Thymus (tissue), 11 donors: ENCODE results near the gene NEU2. TPM values are rescaled to one million over a fixed set of nuclear protein-coding genes. Genes with fewer than 3 reads are reported as not detected.

ENCODE experiments used
- DNase-seq, 9 donors: peaks; one replicate each; pipeline ENCODE4 v3.0.0-alpha.2; 2013; ENCODE audit warnings: low spot score in 9 of 9, low read depth in 6 of 9, missing footprints in 1 of 9
- H3K27ac ChIP-seq, 2 donors: one replicate each; pipeline ENCODE4 v1.5.1; 2013; ENCODE audit warnings: control low read depth in 1 of 2, low read depth in 1 of 2, low read length in 1 of 2, mild to moderate bottlenecking in 1 of 2, moderate library complexity in 1 of 2
- H3K27me3 ChIP-seq, 2 donors: one replicate each; pipeline ENCODE4 v1.5.1; 2013; ENCODE audit warnings: low read length in 1 of 2; ENCODE audit not compliant: control insufficient read depth in 2 of 2, insufficient read depth in 1 of 2
- H3K36me3 ChIP-seq, 2 donors: one replicate each; pipeline ENCODE4 v1.5.1; 2013; ENCODE audit warnings: low read length in 1 of 2, mild to moderate bottlenecking in 1 of 2, moderate library complexity in 1 of 2; ENCODE audit not compliant: control insufficient read depth in 2 of 2, insufficient read depth in 2 of 2
- H3K4me1 ChIP-seq, 2 donors: one replicate each; pipeline ENCODE4 v1.5.1; 2013; ENCODE audit warnings: low read length in 2 of 2; ENCODE audit not compliant: control insufficient read depth in 2 of 2, insufficient read depth in 2 of 2
- H3K4me3 ChIP-seq, 2 donors: one replicate each; pipeline ENCODE4 v1.5.1; 2013; ENCODE audit warnings: low read length in 2 of 2, control low read depth in 1 of 2, mild to moderate bottlenecking in 1 of 2
- H3K9me3 ChIP-seq, 2 donors: one replicate each; pipeline ENCODE4 v1.5.1; 2013; ENCODE audit warnings: low read length in 1 of 2, mild to moderate bottlenecking in 1 of 2; ENCODE audit not compliant: control insufficient read depth in 2 of 2, insufficient read depth in 1 of 2
- WGBS: extraction: QIAGEN DNeasy Blood & Tissue Kit; methylation state at CpG from one replicate; pipeline ENCODE4 v1.1.7; 2013; 5-methylcytosine and 5-hydroxymethylcytosine counted together
- polyA plus RNA-seq: library from polyadenylated mRNA; stranded (reverse); fragments of 200-250 nt; gene quantifications from one replicate; pipeline ENCODE4 v1.2.3, GENCODE V29; 2013
- total RNA-seq: library from RNA; stranded (reverse); fragments of 120-200 nt; gene quantifications from one replicate; pipeline ENCODE4 v1.2.4, GENCODE V29; 2013
- donor health status: healthy.

Gene NEU2
- total and polyA plus RNA-seq, 2 donors = not detected

DNA sequence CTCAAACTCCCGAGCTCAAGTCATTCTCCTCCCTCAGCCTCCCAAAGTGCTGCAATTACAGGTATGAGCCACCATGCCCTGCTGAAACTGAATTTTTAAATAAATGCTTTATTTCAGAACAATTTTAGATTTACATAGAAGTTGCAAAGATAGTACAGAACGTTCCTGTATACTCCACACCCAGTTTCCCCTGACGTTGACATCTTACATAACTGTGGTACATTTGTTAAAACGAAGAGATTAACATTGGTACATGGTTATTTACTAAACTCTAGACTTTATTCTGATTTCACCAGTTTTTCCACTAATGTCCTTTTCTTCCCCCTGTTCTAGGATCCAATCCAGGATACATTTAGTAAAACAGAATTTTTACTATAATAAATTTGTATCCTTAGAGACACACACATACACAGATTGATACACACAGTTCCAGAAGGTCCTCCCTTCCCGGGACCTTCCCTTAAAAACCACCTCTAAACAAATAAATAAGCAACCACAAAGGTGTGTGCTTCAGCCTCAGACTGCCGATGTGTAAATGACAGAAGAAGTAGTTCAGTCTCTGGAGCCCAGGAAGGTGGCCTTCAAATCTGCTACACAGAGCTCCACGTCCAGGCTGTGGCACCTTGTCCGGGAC lies 6.9 kb downstream of the NEU2 start:
- Histone ChIP-seq H3K9me3 (no peaks in the 10 kb centered on the region), H3K4me1 (no peaks in the 10 kb centered on the region), H3K27me3 (no peaks in the 10 kb centered on the region), H3K4me3 (no peak overlapping the region), H3K36me3 (no peaks in the 10 kb centered on the region), H3K27ac (no peak overlapping the region)
- no peak for DNase-seq
- 92% methylated on average over 8 of the region's 8 CpGs for WGBS

DNA sequence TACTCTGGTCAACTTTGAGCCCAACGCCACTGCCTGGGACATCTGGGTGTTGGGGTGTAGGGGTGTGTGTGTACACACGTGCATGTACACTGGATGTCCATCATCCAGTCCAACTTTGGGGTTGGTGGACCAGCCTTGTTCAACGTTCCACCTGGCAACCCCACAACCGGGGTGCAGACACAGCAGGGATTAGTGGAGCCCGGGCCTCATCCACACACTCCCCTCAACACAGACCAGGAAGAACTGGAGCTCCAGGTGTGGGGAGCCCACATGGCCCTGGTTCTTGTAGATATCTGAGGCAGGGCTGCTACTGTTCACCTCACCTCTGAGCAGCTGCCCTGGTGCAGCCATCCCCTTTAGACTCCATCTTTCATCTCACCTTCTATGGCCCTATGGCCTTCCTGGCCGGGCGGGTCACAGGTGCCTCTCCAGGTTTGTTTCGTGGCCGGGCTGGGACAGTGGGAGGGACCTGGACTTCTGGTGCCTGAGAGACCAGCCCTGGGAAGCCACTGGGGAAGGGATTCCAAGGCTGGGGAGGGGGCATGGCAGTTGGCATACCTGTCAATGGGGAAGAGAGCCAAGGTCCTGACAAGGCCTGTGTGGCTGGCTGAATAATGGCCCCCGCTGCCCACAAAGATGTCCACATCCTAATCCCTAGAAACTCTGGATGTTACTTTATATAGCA lies 7.5 kb downstream of the NEU2 start:
- no peak overlapping the region for H3K4me3 ChIP-seq
- 96% methylated on average over 10 of the region's 10 CpGs for WGBS
- H3K9me3 ChIP-seq = no peaks in the 10 kb centered on the region
- H3K27ac ChIP-seq = no peak overlapping the region
- DNase-seq = no peak
- H3K4me1 ChIP-seq = no peaks in the 10 kb centered on the region
- no peaks in the 10 kb centered on the region for H3K27me3 ChIP-seq
- H3K36me3 ChIP-seq = no peaks in the 10 kb centered on the region

DNA sequence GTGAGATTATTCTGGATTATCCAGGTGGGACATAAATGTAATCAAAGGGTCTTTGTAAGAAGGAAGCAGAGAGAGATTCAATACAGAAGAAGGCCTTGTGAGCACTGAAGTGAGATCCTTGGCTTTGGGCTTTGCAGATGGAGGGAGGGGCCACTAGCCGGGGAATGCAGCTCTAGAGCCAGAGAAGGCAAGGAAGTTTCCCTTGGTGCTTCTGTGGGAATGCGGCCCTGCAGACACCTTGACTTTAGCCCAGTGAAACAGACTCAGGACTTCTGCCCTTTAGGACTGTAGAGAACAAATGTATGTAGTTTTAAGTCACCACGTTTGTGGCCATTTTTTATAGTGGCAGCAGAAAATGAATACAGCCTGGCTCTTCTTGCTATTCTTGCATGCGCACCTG lies 8.1 kb downstream of the NEU2 start:
- no peak for DNase-seq
- WGBS = 97% methylated on average over 4 of the region's 4 CpGs
- Histone ChIP-seq H3K9me3 (no peaks in the 10 kb centered on the region), H3K4me3 (no peak overlapping the region), H3K27me3 (no peaks in the 10 kb centered on the region), H3K27ac (no peak overlapping the region), H3K36me3 (no peaks in the 10 kb centered on the region), H3K4me1 (no peaks in the 10 kb centered on the region)

DNA sequence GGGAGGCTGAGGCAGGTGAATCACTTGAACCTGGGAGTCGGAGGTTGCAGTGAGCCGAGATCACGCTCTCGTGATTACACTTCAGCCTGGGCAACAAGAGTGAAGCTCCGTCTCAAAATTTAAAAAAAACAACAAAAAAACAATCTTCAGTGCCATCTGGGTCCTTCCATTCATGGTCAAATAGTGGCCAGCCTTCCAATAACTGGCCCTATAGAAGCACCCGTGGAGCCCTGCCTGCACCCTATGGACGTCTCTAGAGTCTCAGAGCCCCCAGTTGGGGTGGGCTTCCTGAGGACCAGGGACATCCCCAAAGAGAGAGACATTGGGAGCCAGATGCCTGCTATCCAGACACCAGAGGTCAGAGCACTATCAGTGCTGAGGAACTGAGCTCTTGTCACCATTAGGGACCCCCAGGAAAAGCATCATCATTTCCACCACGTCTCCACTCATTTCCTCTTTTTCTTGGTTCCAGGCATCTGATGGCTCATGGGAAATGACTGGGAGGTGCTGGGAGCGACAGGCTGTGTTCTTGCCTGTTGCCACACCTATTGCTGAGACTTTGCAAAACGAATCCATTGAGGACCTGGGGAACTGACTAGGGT lies 9.4 kb downstream of the NEU2 start:
- DNase-seq = no peak
- no peaks in the 10 kb centered on the region for H3K27me3 ChIP-seq
- no peaks in the 10 kb centered on the region for H3K9me3 ChIP-seq
- H3K36me3 ChIP-seq = no peaks in the 10 kb centered on the region
- 85% methylated on average over 10 of the region's 10 CpGs for WGBS
- H3K4me1 ChIP-seq = no peaks in the 10 kb centered on the region
- no peak overlapping the region for H3K27ac ChIP-seq
- H3K4me3 ChIP-seq = no peak overlapping the region

DNA sequence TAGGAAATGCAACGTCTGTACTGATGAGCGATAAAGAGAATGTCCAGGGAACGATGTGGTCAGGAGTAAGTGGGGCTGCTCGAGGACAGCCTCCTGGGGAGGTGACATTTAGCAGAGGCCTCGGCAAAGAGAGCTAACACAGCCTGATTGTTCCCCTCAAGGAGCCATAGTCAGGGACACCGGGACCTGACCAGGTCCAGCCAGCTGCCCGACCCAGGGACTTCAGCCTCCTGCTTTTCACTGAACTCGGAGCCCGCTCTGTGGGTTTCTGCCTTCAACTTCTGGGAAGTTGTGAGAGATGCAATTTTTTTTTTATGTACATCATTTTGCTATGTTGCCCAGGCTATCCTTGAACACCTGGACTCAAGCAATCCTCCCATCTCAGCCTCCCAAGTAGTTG lies 10.1 kb downstream of the NEU2 start:
- Histone ChIP-seq H3K4me3 (no peak overlapping the region), H3K36me3 (no peaks in the 10 kb centered on the region), H3K27me3 (no peaks in the 10 kb centered on the region), H3K27ac (no peak overlapping the region), H3K9me3 (no peaks in the 10 kb centered on the region), H3K4me1 (no peaks in the 10 kb centered on the region)
- WGBS = 98% methylated on average over 9 of the region's 9 CpGs
- no peak for DNase-seq

DNA sequence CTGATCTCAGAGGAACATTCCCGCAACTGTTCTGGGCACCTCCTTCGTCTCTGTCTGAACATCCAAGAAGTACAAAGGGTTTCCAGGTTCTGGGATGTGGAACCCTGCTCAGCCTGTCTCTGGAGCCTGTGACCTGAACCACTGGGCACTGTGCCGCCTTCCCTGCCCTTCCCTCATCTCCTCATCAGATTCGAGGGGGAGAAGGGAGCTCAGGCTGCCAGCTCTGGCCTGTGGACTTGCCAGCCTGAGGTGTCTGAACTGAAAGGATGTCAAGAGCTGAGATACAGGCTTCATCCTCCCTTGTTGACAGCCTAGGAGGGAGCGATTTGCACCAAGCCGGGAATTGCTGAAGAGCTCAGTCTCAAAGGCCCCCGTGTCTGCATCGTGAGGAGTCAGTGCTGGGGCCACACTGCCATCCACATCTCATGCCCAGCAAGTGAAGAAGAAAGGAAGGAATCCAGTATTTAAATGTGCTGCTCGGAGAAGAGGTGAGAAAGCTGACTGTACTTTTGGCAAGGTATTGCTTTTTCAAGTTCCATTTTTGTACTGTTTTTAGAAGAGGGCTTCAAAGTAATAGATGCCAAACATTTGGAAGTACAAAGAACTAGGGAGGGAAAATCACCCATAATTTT lies 12.6 kb downstream of the NEU2 start:
- Histone ChIP-seq H3K4me1 (peaks cover 0 to 3% of the 10 kb centered on the region in 2 donors), H3K4me3 (no peak overlapping the region), H3K36me3 (no peaks in the 10 kb centered on the region), H3K27me3 (no peaks in the 10 kb centered on the region), H3K9me3 (no peaks in the 10 kb centered on the region), H3K27ac (no peak overlapping the region)
- no peak for DNase-seq
- 96% methylated on average over 9 of the region's 9 CpGs for WGBS

DNA sequence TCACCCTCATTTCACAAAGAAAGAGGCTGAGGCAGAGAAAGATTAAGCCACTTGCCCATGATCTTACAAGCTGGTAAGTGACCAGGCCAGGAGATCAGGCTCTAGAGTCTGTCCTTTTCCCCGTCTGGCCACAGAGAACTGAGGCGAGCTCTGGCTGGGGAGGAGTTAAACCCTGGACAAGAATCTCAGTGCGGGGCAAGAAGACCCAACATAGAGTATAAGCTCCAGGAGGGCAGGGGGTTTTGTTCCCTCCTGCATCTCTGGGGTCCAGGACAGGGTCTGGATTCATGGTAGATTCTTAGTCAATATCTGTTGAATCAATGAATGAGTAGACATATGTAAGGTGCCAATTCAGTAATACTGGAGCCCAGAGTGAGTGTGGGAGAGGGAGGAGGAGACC lies 14.7 kb downstream of the NEU2 start:
- Histone ChIP-seq H3K27ac (no peak overlapping the region), H3K4me1 (peaks cover 0 to 3% of the 10 kb centered on the region in 2 donors), H3K4me3 (no peak overlapping the region), H3K27me3 (no peaks in the 10 kb centered on the region), H3K36me3 (no peaks in the 10 kb centered on the region), H3K9me3 (no peaks in the 10 kb centered on the region)
- DNase-seq = no peak
- 99% methylated on average over 3 of the region's 3 CpGs for WGBS

DNA sequence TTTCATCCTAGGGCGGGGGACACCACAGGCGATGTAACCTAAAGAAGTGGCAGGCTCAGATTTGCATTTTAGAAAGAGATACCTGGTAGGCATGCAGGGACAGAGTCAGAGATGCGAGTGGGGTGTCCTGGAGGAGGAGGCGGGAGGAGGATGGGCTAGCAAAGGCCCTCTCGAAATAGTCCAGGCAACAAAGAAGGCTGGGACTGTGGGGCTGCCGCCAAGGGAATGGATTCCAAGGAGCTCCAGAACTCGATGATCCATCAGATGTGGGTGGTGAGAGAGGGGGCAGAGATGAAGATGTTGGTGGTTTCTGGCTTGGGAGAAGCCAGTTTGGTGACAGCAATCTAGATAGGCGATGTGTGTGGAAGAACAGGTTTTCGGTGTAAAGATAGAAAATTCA lies 15.2 kb downstream of the NEU2 start:
- no peak for DNase-seq
- no peaks in the 10 kb centered on the region for H3K27me3 ChIP-seq
- peaks cover 0 to 3% of the 10 kb centered on the region in 2 donors for H3K4me1 ChIP-seq
- no peaks in the 10 kb centered on the region for H3K9me3 ChIP-seq
- no peak overlapping the region for H3K27ac ChIP-seq
- 92% methylated on average over 9 of the region's 9 CpGs for WGBS
- no peaks in the 10 kb centered on the region for H3K36me3 ChIP-seq
- no peak overlapping the region for H3K4me3 ChIP-seq

DNA sequence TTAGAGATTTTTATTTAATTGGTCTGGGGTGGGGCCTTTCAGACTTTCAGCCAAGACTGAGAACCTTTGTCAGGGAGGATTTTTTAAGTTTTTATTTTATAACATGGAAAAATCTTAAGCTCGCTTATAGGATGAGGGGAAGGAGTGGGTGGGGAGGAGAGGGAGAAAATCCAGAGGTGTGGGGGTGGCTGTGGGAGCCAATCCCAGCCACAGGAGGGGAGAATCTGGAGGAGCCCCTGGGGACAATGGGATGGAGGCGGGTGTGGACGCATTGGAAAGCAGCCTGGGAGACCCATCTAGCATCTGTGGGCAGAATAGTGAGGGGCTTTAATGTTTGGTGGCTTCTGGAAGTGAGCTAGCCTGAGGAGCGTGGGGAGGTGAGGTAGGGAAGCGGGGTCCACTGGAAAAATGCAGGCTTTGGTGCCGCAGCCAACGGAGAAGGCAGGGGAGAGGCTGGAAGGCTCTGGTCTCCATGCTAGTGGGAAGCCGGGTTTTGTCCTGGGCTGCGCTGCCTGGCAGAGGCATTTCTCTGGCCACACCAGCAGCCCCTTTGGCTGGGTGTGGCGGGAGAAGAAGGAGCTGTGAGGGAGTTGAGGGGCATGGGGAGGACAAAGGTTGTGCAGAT lies 16.2 kb downstream of the NEU2 start:
- Histone ChIP-seq H3K9me3 (no peaks in the 10 kb centered on the region), H3K27me3 (peaks cover 0 to 2% of the 10 kb centered on the region in 2 donors), H3K27ac (no peak overlapping the region), H3K4me1 (peaks cover 0 to 3% of the 10 kb centered on the region in 2 donors), H3K36me3 (no peaks in the 10 kb centered on the region), H3K4me3 (no peak overlapping the region)
- no peak for DNase-seq
- 96% methylated on average over 10 of the region's 10 CpGs for WGBS
